Erythroblast (primary cell): ENCODE measurements around the gene LRCH3.

Experiments
- GATA1 ChIP-seq: IDR thresholded peaks from 2 replicates; pipeline ENCODE4 v1.6.1; 2011; ENCODE audit warnings: low read depth, mild to moderate bottlenecking, control low read depth, low read length, moderate library complexity
- POLR2A ChIP-seq: IDR thresholded peaks from 2 replicates; pipeline ENCODE4 v1.6.1; 2011; ENCODE audit warnings: mild to moderate bottlenecking, low read length

- TF ChIP-seq POLR2A (no peak), GATA1 (no peak)
These were observed 37.8 kb upstream of the LRCH3 start for GRCh38 chr3:197753263-197753662.
